Nephron (organoid): ENCODE data around the gene FSTL4.

Experiments used
- H3K27ac Mint-ChIP-seq, 3 experiments: 2 replicates each; pipeline ENCODE4 v1.8.0; 2020; ENCODE audit warnings: mixed read lengths in 3 of 3, mild to moderate bottlenecking in 2 of 3, moderate library complexity in 1 of 3
- H3K27me3 Mint-ChIP-seq: 2 replicates; pipeline ENCODE4 v1.8.0; 2021; ENCODE audit warnings: low read depth, mild to moderate bottlenecking, moderate library complexity, mixed read lengths
- H3K36me3 Mint-ChIP-seq: 2 replicates; pipeline ENCODE4 v1.8.0; 2020; ENCODE audit warnings: low read depth, mixed read lengths
- H3K4me1 Mint-ChIP-seq: 2 replicates; pipeline ENCODE4 v1.8.0; 2020; ENCODE audit warnings: mixed read lengths
- H3K4me3 Mint-ChIP-seq, 3 experiments: 2 replicates each; pipeline ENCODE4 v1.8.0; 2020; ENCODE audit warnings: mild to moderate bottlenecking in 3 of 3, mixed read lengths in 3 of 3, moderate library complexity in 2 of 3
- H3K9me3 Mint-ChIP-seq: 2 replicates; pipeline ENCODE4 v1.8.0; 2020; ENCODE audit warnings: mixed read lengths
- CTCF ChIP-seq, 3 experiments: fragments of 200-600 bp; sonication (generic); IDR thresholded peaks; one replicate each; pipeline ENCODE4 v1.5.0; 2021; ENCODE audit warnings: antibody characterized with exemption in 3 of 3; ENCODE audit not compliant: unreplicated experiment in 3 of 3

Gene FSTL4

GRCh38 chr5:133612249-133612860 is at the start of gene FSTL4:
Gene FSTL4 (minus strand): TSS chr5:133612541.
- TF ChIP-seq CTCF (IDR thresholded peaks at IDR 0.05; ENCODE audit: unreplicated experiment in 3 of 3): no peak
- Mint-ChIP-seq H3K9me3 (no peaks in the 10 kb centered on the region), H3K4me3 (peak within 1 kb of the TSS; percentile 79 to 83 (median 81)), H3K27me3 (peaks cover 91% of the 10 kb centered on the region), H3K4me1 (peaks cover 15% of the 10 kb centered on the region), H3K36me3 (no peaks in the 10 kb centered on the region), H3K27ac (no peak within 1 kb of the TSS)

- no peaks in the 10 kb centered on the region for H3K9me3 Mint-ChIP-seq
- H3K36me3 Mint-ChIP-seq: no peaks in the 10 kb centered on the region
- H3K4me3 Mint-ChIP-seq: no peak overlapping the region
- H3K4me1 Mint-ChIP-seq: no peaks in the 10 kb centered on the region
- TF ChIP-seq CTCF (IDR thresholded peaks at IDR 0.05; ENCODE audit: unreplicated experiment in 3 of 3): no peak
- H3K27me3 Mint-ChIP-seq: peaks cover 9% of the 10 kb centered on the region
- no peak overlapping the region for H3K27ac Mint-ChIP-seq
Observed at GRCh38 chr5:133661389-133661788, 49.0 kb upstream of the FSTL4 start.

- no peak for TF ChIP-seq CTCF (IDR thresholded peaks at IDR 0.05; ENCODE audit: unreplicated experiment in 3 of 3)
- Mint-ChIP-seq H3K4me3 (no peak overlapping the region), H3K4me1 (no peaks in the 10 kb centered on the region), H3K9me3 (no peaks in the 10 kb centered on the region), H3K36me3 (no peaks in the 10 kb centered on the region), H3K27me3 (no peaks in the 10 kb centered on the region), H3K27ac (no peak overlapping the region)
Observed at GRCh38 chr5:133658327-133658726, 46.0 kb upstream of the FSTL4 start.

- Mint-ChIP-seq H3K4me3 (no peak overlapping the region), H3K36me3 (no peaks in the 10 kb centered on the region), H3K27ac (no peak overlapping the region), H3K27me3 (no peaks in the 10 kb centered on the region), H3K4me1 (no peaks in the 10 kb centered on the region), H3K9me3 (no peaks in the 10 kb centered on the region)
- TF ChIP-seq CTCF (IDR thresholded peaks at IDR 0.05; ENCODE audit: unreplicated experiment in 3 of 3): no peak
Observed at GRCh38 chr5:133657036-133657435, 44.7 kb upstream of the FSTL4 start.

GRCh38 chr5:133655966-133656365 is 43.6 kb upstream of the FSTL4 start:
- no peaks in the 10 kb centered on the region for H3K36me3 Mint-ChIP-seq
- no peak overlapping the region for H3K4me3 Mint-ChIP-seq
- no peaks in the 10 kb centered on the region for H3K27me3 Mint-ChIP-seq
- TF ChIP-seq CTCF (IDR thresholded peaks at IDR 0.05; ENCODE audit: unreplicated experiment in 3 of 3): no peak
- no peak overlapping the region for H3K27ac Mint-ChIP-seq
- H3K9me3 Mint-ChIP-seq: no peaks in the 10 kb centered on the region
- no peaks in the 10 kb centered on the region for H3K4me1 Mint-ChIP-seq

GRCh38 chr5:133653760-133654049 is 41.4 kb upstream of the FSTL4 start:
- H3K27me3 Mint-ChIP-seq: peaks cover 9% of the 10 kb centered on the region
- H3K4me3 Mint-ChIP-seq: no peak overlapping the region
- no peak overlapping the region for H3K27ac Mint-ChIP-seq

More at GRCh38 chr5:133653760-133654049, 41.4 kb upstream of the FSTL4 start:
- Mint-ChIP-seq H3K4me1 (no peaks in the 10 kb centered on the region), H3K9me3 (peaks cover under 1% of the 10 kb centered on the region), H3K36me3 (no peaks in the 10 kb centered on the region)
- no peak for TF ChIP-seq CTCF (IDR thresholded peaks at IDR 0.05; ENCODE audit: unreplicated experiment in 3 of 3)
